Smooth muscle cell (in vitro differentiated cells): ENCODE data around the gene DEFB121. TPM values are rescaled to one million over a fixed set of nuclear protein-coding genes. Genes with fewer than 3 reads are reported as not detected.

Source experiments
- DNase-seq: peaks from one replicate; lab custom pipeline; 2025; ENCODE audit not compliant: unreplicated experiment; lab: John Stamatoyannopoulos, UW
- H2AFZ ChIP-seq: fragments of 200-600 bp; sonication (generic); 2 replicates; pipeline ENCODE4 v1.6.0; 2016; ENCODE audit warnings: antibody characterized with exemption, low read depth, mild to moderate bottlenecking
- H3F3A ChIP-seq: fragments of 200-600 bp; sonication (generic); 2 replicates; pipeline ENCODE4 v1.6.0; 2017; ENCODE audit warnings: antibody characterized with exemption, low read depth
- H3K27ac ChIP-seq: fragments of 200-600 bp; sonication (generic); 2 replicates; pipeline ENCODE4 v1.5.1; 2016; ENCODE audit warnings: low read depth, mild to moderate bottlenecking
- H3K27me3 ChIP-seq: fragments of 200-600 bp; sonication (generic); 2 replicates; pipeline ENCODE4 v1.6.1; 2016; ENCODE audit warnings: low read depth, mild to moderate bottlenecking
- H3K36me3 ChIP-seq: fragments of 200-600 bp; sonication (generic); 2 replicates; pipeline ENCODE4 v1.5.1; 2016; ENCODE audit warnings: low read depth
- H3K4me1 ChIP-seq: fragments of 200-600 bp; sonication (generic); 2 replicates; pipeline ENCODE4 v1.5.1; 2016; ENCODE audit warnings: low read depth
- H3K4me2 ChIP-seq: fragments of 200-600 bp; sonication (generic); 2 replicates; pipeline ENCODE4 v1.6.0; 2016; ENCODE audit warnings: mild to moderate bottlenecking
- H3K4me3 ChIP-seq: fragments of 200-600 bp; sonication (generic); 2 replicates; pipeline ENCODE4 v1.5.1; 2016; ENCODE audit warnings: mild to moderate bottlenecking
- H3K79me2 ChIP-seq: fragments of 200-600 bp; sonication (generic); 2 replicates; pipeline ENCODE4 v1.6.0; 2016; ENCODE audit warnings: low read depth, mild to moderate bottlenecking
- H3K9ac ChIP-seq: fragments of 200-600 bp; sonication (generic); 2 replicates; pipeline ENCODE4 v1.6.0; 2016; ENCODE audit warnings: low read depth
- H3K9me3 ChIP-seq: fragments of 200-600 bp; sonication (generic); replicated peaks from 2 replicates; pipeline ENCODE4 v1.5.1; 2016; ENCODE audit warnings: low read depth
- H4K20me1 ChIP-seq: fragments of 200-600 bp; sonication (generic); 2 replicates; pipeline ENCODE4 v1.6.0; 2016; ENCODE audit warnings: low read depth
- WGBS: methylation state at CpG from one replicate; pipeline ENCODE4 v1.1.7; 2016; ENCODE audit warnings: low lambda C conversion rate; 5-methylcytosine and 5-hydroxymethylcytosine counted together
- polyA plus RNA-seq: library from polyadenylated mRNA; unstranded; fragments of >200 nt; fragmentation: Nextera tagmentation; extraction: Ambion mirVana; gene quantifications from 2 replicates; pipeline ENCODE4 v1.2.1, GENCODE V29; 2016
- small RNA-seq: library from RNA; depleted of rRNA; stranded (forward); fragments of <200 nt; gene quantifications from one replicate; pipeline ENCODE3, GENCODE V24; 2014
- total RNA-seq: library from RNA; depleted of rRNA; stranded (reverse); fragments of >200 nt; gene quantifications from 2 replicates; pipeline ENCODE4 v1.2.3, GENCODE V29; 2014
- TF ChIP-seq, protein P1 (sequence below): fragments of 200-600 bp; sonication (generic); IDR thresholded peaks from 2 replicates; pipeline ENCODE4 v1.5.1; 2017; ENCODE audit warnings: borderline replicate concordance, mild to moderate bottlenecking, antibody characterized with exemption; ENCODE audit not compliant: insufficient read depth, poor library complexity, severe bottlenecking

The DEFB121 gene
- total and polyA plus RNA-seq, 2 experiments from 2014 or later = not detected

DNA sequence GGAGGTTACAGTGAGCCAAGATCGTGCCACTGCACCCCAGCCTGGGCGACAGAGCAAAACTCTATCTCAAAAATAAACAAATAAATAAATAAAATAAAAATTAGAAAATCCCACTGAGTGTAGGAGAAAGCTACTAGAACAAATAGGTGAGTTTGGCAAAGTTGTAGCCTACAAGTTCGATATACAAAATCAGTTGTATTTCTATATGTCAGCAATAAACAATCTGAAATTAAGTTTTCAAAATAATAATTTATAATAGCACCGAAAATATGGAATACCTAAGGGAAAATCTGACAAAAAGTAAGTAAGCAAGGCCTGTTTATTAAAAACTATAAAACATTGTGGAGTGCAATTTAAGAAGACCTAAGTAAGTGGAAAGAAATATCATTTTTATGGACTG, 42.7 kb downstream of the DEFB121 start:
- Histone ChIP-seq H3K9ac (no peak overlapping the region), H2AFZ (no peak overlapping the region), H3F3A (no peaks in the 10 kb centered on the region), H3K4me2 (no peak overlapping the region), H3K9me3 (peaks cover 13% of the 10 kb centered on the region), H3K27me3 (no peaks in the 10 kb centered on the region), H3K36me3 (no peaks in the 10 kb centered on the region), H3K4me1 (no peaks in the 10 kb centered on the region), H3K27ac (no peak overlapping the region), H3K4me3 (no peak overlapping the region), H4K20me1 (no peaks in the 10 kb centered on the region), H3K79me2 (no peaks in the 10 kb centered on the region)
- no peak for DNase-seq
- WGBS = 73% methylated on average over 4 of the region's 4 CpGs
- TF ChIP-seq, protein P1, sequence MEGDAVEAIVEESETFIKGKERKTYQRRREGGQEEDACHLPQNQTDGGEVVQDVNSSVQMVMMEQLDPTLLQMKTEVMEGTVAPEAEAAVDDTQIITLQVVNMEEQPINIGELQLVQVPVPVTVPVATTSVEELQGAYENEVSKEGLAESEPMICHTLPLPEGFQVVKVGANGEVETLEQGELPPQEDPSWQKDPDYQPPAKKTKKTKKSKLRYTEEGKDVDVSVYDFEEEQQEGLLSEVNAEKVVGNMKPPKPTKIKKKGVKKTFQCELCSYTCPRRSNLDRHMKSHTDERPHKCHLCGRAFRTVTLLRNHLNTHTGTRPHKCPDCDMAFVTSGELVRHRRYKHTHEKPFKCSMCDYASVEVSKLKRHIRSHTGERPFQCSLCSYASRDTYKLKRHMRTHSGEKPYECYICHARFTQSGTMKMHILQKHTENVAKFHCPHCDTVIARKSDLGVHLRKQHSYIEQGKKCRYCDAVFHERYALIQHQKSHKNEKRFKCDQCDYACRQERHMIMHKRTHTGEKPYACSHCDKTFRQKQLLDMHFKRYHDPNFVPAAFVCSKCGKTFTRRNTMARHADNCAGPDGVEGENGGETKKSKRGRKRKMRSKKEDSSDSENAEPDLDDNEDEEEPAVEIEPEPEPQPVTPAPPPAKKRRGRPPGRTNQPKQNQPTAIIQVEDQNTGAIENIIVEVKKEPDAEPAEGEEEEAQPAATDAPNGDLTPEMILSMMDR = no peak

GRCh38 chr20:31355981-31356380, 50.0 kb downstream of the DEFB121 start:
- H3K79me2 ChIP-seq = no peaks in the 10 kb centered on the region
- H3K9me3 ChIP-seq = peaks cover 22% of the 10 kb centered on the region
- no peaks in the 10 kb centered on the region for H3F3A ChIP-seq
- H3K27me3 ChIP-seq = no peaks in the 10 kb centered on the region
- no peak overlapping the region for H3K4me3 ChIP-seq
- TF ChIP-seq, protein P1 = no peak
- DNase-seq = no peak
- 45% methylated on average over 1 of the region's 1 CpG for WGBS
- H3K9ac ChIP-seq = no peak overlapping the region
- no peaks in the 10 kb centered on the region for H3K36me3 ChIP-seq
- no peak overlapping the region for H2AFZ ChIP-seq
- no peak overlapping the region for H3K27ac ChIP-seq
- H3K4me2 ChIP-seq = no peak overlapping the region
- no peaks in the 10 kb centered on the region for H3K4me1 ChIP-seq
- H4K20me1 ChIP-seq = no peaks in the 10 kb centered on the region

Small RNA genes lying within 50 kb of the gene (small RNA-seq; reads per million reads assigned to genes)
- not detected for gene DEFB117
- gene RF00561 = not detected
- not detected for gene RNA5SP480

Other genes with a start within 250 kb of the DEFB121 start
- gene DEFB115, start 148.6 kb downstream of the DEFB121 start, total RNA-seq = not detected in 2 replicates
- gene DEFB115, start 148.6 kb downstream of the DEFB121 start, polyA plus RNA-seq = not detected in 2 replicates
- gene DEFB116, start 97.6 kb downstream of the DEFB121 start, total RNA-seq = not detected in 2 replicates
- not detected in 2 replicates for gene DEFB116, start 97.6 kb downstream of the DEFB121 start, polyA plus RNA-seq
- gene DEFB118, start 37.6 kb downstream of the DEFB121 start, total RNA-seq = not detected in 2 replicates
- not detected in 2 replicates for gene DEFB118, start 37.6 kb downstream of the DEFB121 start, polyA plus RNA-seq
- not detected in 2 replicates for gene DEFB119, start 15.6 kb downstream of the DEFB121 start, total RNA-seq
- gene DEFB119, start 15.6 kb downstream of the DEFB121 start, polyA plus RNA-seq = not detected in 2 replicates
- not detected in 2 replicates for gene DEFB123, start 34.4 kb upstream of the DEFB121 start, total RNA-seq
- not detected in 2 replicates for gene DEFB123, start 34.4 kb upstream of the DEFB121 start, polyA plus RNA-seq
- not detected in 2 replicates for gene DEFB124, start 68.9 kb upstream of the DEFB121 start, total RNA-seq
- not detected in 2 replicates for gene DEFB124, start 68.9 kb upstream of the DEFB121 start, polyA plus RNA-seq
- gene REM1, start 69.1 kb upstream of the DEFB121 start, total RNA-seq = 0.85 TPM in 1 of 2 replicates, not detected in the other
- 1.1 and 1.4 TPM in 2 replicates for gene REM1, start 69.1 kb upstream of the DEFB121 start, polyA plus RNA-seq
- 165 and 210 TPM in 2 replicates for gene HM13, start 108.2 kb upstream of the DEFB121 start, total RNA-seq
- 336 and 397 TPM in 2 replicates for gene HM13, start 108.2 kb upstream of the DEFB121 start, polyA plus RNA-seq
- gene ID1, start 199.1 kb upstream of the DEFB121 start, total RNA-seq = 396 and 414 TPM in 2 replicates
- gene ID1, start 199.1 kb upstream of the DEFB121 start, polyA plus RNA-seq = 87.6 and 182 TPM in 2 replicates
- gene COX4I2, start 231.7 kb upstream of the DEFB121 start, total RNA-seq = not detected in 2 replicates
- gene COX4I2, start 231.7 kb upstream of the DEFB121 start, polyA plus RNA-seq = 0.80 and 2.1 TPM in 2 replicates